ENCODE results near the gene RELCH.

RELCH gene

GRCh38 chr18:62324181-62324828 lies 137.2 kb downstream of the RELCH start:
- no peak for DNase-seq

- DNase-seq = no peak
These were observed 138.1 kb downstream of the RELCH start, which contains the start of gene TNFRSF11A for GRCh38 chr18:62324917-62325805. Gene TNFRSF11A (plus strand): TSS chr18:62325310. CDS start chr18:62325353, 43 bp downstream.

GRCh38 chr18:62325806-62326645 lies 139.0 kb downstream of the RELCH start:
- DNase-seq = no peak

- DNase-seq = no peak
These were observed 139.7 kb downstream of the RELCH start for GRCh38 chr18:62326646-62327348.

GRCh38 chr18:62327977-62328376 lies 140.9 kb downstream of the RELCH start:
- DNase-seq = no peak

- no peak for DNase-seq
These were observed 141.8 kb downstream of the RELCH start for GRCh38 chr18:62328586-62329525.

GRCh38 chr18:62329691-62330454 lies 142.8 kb downstream of the RELCH start:
- DNase-seq = no peak

GRCh38 chr18:62330650-62331049 lies 143.6 kb downstream of the RELCH start:
- DNase-seq = no peak

- DNase-seq = no peak
These were observed 144.7 kb downstream of the RELCH start for GRCh38 chr18:62331581-62332356.

- no peak for DNase-seq
These were observed 145.4 kb downstream of the RELCH start for GRCh38 chr18:62332431-62332830.

- DNase-seq = no peak
These were observed 146.1 kb downstream of the RELCH start for GRCh38 chr18:62332964-62333695.

- no peak for DNase-seq
These were observed 147.1 kb downstream of the RELCH start for GRCh38 chr18:62334120-62334519.

- DNase-seq = no peak
These were observed 148.4 kb downstream of the RELCH start for GRCh38 chr18:62335494-62335893.

GRCh38 chr18:62336618-62337017 lies 149.6 kb downstream of the RELCH start:
- no peak for DNase-seq

- DNase-seq = no peak
These were observed 150.3 kb downstream of the RELCH start for GRCh38 chr18:62337336-62337735.

- DNase-seq = no peak
These were observed 151.5 kb downstream of the RELCH start for GRCh38 chr18:62338446-62339105.

GRCh38 chr18:62339106-62339988 lies 152.3 kb downstream of the RELCH start:
- DNase-seq = no peak

Data from NCI-H2081 treated with DMSO at 0.1 percent for 48 hours (cell line).